NCI-H1436 (cell line): Measurements from ENCODE around the gene RASL11B.

Source experiments
- DNase-seq: peaks from one replicate; lab custom pipeline; 2025; lab: John Stamatoyannopoulos, UW

The RASL11B gene

DNA sequence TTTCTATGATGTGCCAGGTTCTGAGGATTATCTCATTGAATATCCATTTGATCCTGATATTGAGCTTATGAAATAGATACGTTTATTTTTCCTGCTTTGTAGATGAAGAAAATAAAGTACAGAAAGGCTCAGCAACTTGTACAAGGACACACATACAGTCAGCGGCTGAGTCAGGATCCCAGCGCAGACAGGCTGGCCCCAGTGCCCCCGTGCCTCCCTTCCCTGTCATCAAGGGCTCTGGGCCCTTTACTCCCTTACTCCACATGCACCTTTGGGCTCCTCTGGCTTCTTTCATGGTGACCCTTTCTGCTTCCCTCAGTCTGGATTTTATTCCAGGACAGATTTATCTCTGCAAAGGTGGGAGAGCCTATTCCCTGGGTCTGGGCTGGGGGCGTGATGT lies 12.8 kb downstream of the RASL11B start:
- no peak for DNase-seq

GRCh38 chr4:52876069-52876468 lies 14.0 kb downstream of the RASL11B start:
- DNase-seq = no peak

- no peak for DNase-seq
Measured at GRCh38 chr4:52877036-52877435, 14.9 kb downstream of the RASL11B start.

- no peak for DNase-seq
Measured at GRCh38 chr4:52877694-52878093, 15.6 kb downstream of the RASL11B start.

DNA sequence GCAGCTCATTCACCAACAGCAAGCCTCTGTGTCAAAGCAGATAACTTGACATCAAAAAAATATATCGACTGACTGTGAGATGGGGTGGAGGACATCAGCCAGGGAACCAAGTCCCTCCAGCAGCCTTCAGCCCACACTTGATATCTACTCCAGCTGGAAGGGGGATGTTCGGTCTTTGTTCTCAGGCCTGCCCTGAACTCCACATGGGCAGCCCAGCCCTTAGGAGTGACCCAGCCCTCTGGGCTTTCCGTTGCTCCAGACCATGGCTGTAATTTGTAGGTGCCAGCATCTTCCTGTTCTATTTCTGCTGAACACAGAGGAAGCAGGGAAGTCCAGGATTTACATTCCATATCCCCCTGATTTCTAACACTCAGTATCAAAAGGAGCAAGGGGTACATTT lies 17.4 kb downstream of the RASL11B start:
- DNase-seq = no peak

GRCh38 chr4:52880994-52881393 lies 18.9 kb downstream of the RASL11B start:
- no peak for DNase-seq

GRCh38 chr4:52883183-52883621 lies 21.1 kb downstream of the RASL11B start:
- no peak for DNase-seq

DNA sequence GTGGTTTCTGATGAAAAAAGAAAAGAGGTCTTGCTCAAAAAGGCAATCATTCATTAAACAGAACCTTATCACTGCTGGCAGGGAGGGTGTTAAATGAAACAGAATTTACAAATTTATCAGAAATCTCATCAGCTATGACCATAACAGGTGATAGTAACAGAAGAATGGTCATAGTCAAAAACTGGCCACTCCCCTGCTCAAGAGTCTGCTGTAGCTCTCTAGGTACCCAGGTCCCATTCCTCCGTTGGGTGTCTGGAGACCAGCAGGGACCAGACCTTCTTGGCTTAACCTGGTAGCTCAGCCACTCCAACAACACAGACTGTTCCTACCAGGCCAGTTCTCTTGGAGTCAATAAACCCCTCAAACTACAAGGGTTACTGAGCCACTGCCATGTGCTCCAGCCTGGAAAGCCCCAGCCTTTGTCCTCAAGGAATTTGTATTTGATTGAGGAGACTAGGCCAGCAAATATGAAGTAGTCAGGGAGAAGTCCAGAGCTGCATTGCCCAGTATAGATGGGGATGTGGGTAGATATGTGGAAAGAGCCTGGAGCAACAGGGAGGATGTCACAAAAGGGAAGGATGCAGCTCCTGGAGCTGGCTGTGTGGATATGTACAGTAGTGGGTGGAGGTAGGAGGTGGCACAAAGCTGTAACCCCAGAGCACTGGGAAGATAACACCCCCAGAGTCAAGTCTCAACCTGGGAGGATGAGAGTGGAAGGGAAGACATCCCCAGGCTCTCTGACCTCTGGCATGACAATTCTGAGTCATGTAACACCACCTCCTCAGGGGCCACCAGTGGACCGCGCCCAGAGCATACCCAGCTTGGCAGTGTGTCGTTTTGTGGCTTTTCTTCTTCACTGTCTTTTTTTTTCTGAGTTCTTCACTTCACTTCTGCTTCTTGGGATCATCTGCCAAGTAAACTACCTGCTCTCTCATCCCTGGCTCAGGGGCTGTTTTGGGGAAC lies 21.9 kb downstream of the RASL11B start:
- no peak for DNase-seq

- no peak for DNase-seq
Measured at GRCh38 chr4:52884994-52885393, 22.9 kb downstream of the RASL11B start.

GRCh38 chr4:52889354-52889753 lies 27.2 kb downstream of the RASL11B start:
- no peak for DNase-seq

DNA sequence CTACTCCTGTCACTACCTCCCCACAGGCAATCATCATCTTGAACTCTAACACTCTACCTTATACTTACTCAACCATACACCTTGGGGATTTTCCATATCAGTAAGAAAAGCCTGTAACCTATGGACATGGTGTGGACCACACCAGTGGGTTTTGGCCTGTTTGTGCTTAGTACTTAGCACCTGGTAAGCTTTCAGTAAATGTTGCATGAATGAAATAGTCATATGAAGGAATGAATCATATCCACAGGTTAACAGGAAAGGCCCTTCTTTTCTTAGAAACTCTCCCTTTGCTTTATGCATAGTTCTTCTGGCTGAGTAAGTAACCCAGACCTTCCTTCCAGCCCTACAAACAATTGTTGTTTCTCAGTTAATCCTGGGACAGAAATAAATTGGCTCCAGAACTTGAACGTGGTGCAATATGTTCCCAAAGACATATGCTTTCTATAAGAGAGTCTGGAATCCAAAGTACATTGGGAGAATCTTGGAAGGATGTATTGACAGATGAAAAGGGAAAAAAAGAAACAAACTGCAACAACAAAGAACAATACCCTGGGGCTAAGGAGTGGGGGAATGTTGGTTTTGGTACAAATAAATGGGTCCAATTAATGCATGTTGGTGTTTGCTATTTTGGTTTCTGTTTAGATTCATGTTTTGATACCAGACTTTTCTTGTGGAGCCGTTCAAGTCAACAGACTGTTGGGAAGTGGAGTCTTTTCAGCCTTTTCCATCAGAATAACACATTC lies 27.8 kb downstream of the RASL11B start:
- no peak for DNase-seq

DNA sequence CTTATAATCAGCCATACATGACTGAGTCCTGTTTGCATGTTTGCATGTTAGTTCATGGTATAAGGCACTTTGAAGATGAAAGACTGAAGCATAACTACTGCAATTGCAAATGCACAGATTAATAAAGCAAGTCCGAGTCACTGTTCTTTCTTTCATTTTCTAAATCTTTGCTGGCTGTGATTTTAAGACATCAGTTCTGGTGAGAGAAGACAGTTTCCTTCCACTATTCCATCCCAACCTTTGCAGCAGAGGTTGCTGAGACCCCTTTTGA lies 28.3 kb downstream of the RASL11B start:
- no peak for DNase-seq

- no peak for DNase-seq
Measured at GRCh38 chr4:52891743-52892142, 29.6 kb downstream of the RASL11B start.

- no peak for DNase-seq
Measured at GRCh38 chr4:52892880-52893279, 30.8 kb downstream of the RASL11B start.

GRCh38 chr4:52894443-52894842 lies 32.3 kb downstream of the RASL11B start:
- DNase-seq = no peak

- no peak for DNase-seq
Measured at GRCh38 chr4:52903273-52903672, 41.2 kb downstream of the RASL11B start.

- DNase-seq = no peak
Measured at GRCh38 chr4:52904421-52904820, 42.3 kb downstream of the RASL11B start.

GRCh38 chr4:52907510-52907909 lies 45.4 kb downstream of the RASL11B start:
- DNase-seq = no peak

DNA sequence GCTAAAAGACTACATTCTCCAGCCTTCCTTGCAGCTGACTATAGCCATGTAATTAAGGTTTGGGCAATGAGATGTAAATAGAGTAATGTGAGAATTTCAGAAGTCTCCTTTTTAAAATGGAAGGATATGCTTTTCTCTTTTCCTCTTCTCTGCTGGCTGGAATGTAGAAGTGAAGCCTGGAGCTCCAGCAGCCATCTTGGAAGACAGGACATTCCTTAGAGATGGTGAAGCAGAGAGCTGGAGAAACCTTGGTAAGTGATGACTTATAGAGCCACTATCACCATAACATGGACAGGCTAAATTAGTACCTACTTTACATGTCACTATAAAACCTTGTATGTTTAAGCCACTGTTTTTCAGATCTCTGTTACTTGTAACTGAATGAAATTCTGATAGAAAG lies 48.0 kb downstream of the RASL11B start:
- no peak for DNase-seq

GRCh38 chr4:52911684-52912294 lies 49.7 kb downstream of the RASL11B start:
- DNase-seq = peak; percentile 75

DNA sequence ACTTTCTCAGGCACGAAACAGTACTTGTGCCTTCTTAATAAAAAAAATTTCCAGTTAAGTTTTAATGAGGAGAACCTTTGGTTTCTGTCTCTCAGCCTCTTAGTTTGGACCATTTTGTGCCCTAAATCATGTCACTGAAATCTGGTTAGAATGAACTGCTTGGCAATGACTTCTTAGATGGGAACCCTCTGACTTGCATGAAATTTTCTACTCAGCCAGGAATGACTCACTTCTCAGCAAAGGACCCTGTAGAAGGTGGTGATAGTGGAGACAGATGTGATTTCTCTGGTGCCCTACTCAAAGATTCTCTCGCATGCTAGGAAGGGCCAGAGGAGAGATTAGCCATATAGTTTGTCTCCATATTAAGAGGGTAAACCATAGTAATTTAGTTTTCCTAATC lies 50.5 kb downstream of the RASL11B start:
- DNase-seq = no peak

GRCh38 chr4:52914051-52914605 lies 52.0 kb downstream of the RASL11B start:
- no peak for DNase-seq

GRCh38 chr4:52915191-52915590 lies 53.1 kb downstream of the RASL11B start:
- no peak for DNase-seq
